H9 (cell line): ENCODE data around the gene CDKAL1. TPM values are rescaled to one million over a fixed set of nuclear protein-coding genes. Genes with fewer than 3 reads are reported as not detected.

Experiments
- DNase-seq: peaks from one replicate; pipeline ENCODE4 v3.0.0-alpha.2; 2017
- H2AFZ ChIP-seq: one replicate; pipeline ENCODE4 v1.6.1; 2013; ENCODE audit warnings: mild to moderate bottlenecking, low read length, control low read depth, moderate library complexity
- H2AK5ac ChIP-seq: 2 replicates; pipeline ENCODE4 v1.6.1; 2013; ENCODE audit warnings: low read length, control low read depth, mixed read lengths; ENCODE audit not compliant: insufficient read length
- H2BK120ac ChIP-seq: one replicate; pipeline ENCODE4 v1.6.1; 2013; ENCODE audit warnings: low read depth, mild to moderate bottlenecking, low read length, control low read depth, inconsistent platforms; ENCODE audit not compliant: poor library complexity, severe bottlenecking
- H2BK12ac ChIP-seq: 2 replicates; pipeline ENCODE4 v1.6.1; 2013; ENCODE audit warnings: low read length, control low read depth, mixed read lengths, low read depth; ENCODE audit not compliant: insufficient read length
- H2BK15ac ChIP-seq: 2 replicates; pipeline ENCODE4 v1.6.1; 2013; ENCODE audit warnings: low read depth, low read length, control low read depth
- H2BK20ac ChIP-seq: one replicate; pipeline ENCODE4 v1.6.1; 2013; ENCODE audit warnings: low read depth, mild to moderate bottlenecking, low read length, control low read depth, inconsistent platforms; ENCODE audit not compliant: poor library complexity, severe bottlenecking
- H2BK5ac ChIP-seq: 2 replicates; pipeline ENCODE4 v1.6.1; 2013; ENCODE audit warnings: low read length, control low read depth, mixed read lengths; ENCODE audit not compliant: insufficient read length
- H3K14ac ChIP-seq: 2 replicates; pipeline ENCODE4 v1.6.1; 2013; ENCODE audit warnings: low read length, control low read depth; ENCODE audit not compliant: insufficient read depth
- H3K18ac ChIP-seq: 2 replicates; pipeline ENCODE4 v1.6.1; 2013; ENCODE audit warnings: low read depth, mild to moderate bottlenecking, mixed read lengths, low read length, control low read depth; ENCODE audit not compliant: insufficient read length
- H3K23ac ChIP-seq: 2 replicates; pipeline ENCODE4 v1.6.1; 2013; ENCODE audit warnings: low read length, control low read depth, mixed read lengths, low read depth; ENCODE audit not compliant: insufficient read length
- H3K23me2 ChIP-seq: 2 replicates; pipeline ENCODE4 v1.6.1; 2013; ENCODE audit warnings: low read depth, mild to moderate bottlenecking, mixed read lengths, low read length, control low read depth; ENCODE audit not compliant: insufficient read length, poor library complexity, severe bottlenecking
- H3K27ac ChIP-seq: 2 replicates; pipeline ENCODE4 v1.5.1; 2013; ENCODE audit warnings: low read length, control low read depth, mixed read lengths, low read depth; ENCODE audit not compliant: insufficient read length
- H3K27me3 ChIP-seq: 2 replicates; pipeline ENCODE4 v1.6.1; 2013; ENCODE audit warnings: low read length, control low read depth, inconsistent platforms; ENCODE audit not compliant: insufficient read depth
- H3K4ac ChIP-seq: 2 replicates; pipeline ENCODE4 v1.6.1; 2013; ENCODE audit warnings: low read depth, mild to moderate bottlenecking, control low read depth, inconsistent platforms, low read length, moderate library complexity
- H3K4me1 ChIP-seq: 2 replicates; pipeline ENCODE4 v1.6.1; 2013; ENCODE audit warnings: low read length, control low read depth, inconsistent platforms; ENCODE audit not compliant: insufficient read depth
- H3K4me2 ChIP-seq: 2 replicates; pipeline ENCODE4 v1.6.1; 2013; ENCODE audit warnings: low read length, control low read depth, mixed read lengths; ENCODE audit not compliant: insufficient read length, insufficient read depth
- H3K56ac ChIP-seq: 2 replicates; pipeline ENCODE4 v1.6.1; 2013; ENCODE audit warnings: low read depth, mild to moderate bottlenecking, mixed read lengths, low read length, control low read depth; ENCODE audit not compliant: insufficient read length
- H3K79me1 ChIP-seq: 2 replicates; pipeline ENCODE4 v1.6.1; 2013; ENCODE audit warnings: low read depth, mild to moderate bottlenecking, moderate library complexity, low read length, control low read depth, inconsistent platforms; ENCODE audit not compliant: insufficient read depth, poor library complexity, severe bottlenecking
- H3K79me2 ChIP-seq: 2 replicates; pipeline ENCODE4 v1.6.1; 2013; ENCODE audit warnings: low read length, control low read depth, inconsistent platforms; ENCODE audit not compliant: insufficient read depth
- H3K9ac ChIP-seq: 2 replicates; pipeline ENCODE4 v1.6.1; 2013; ENCODE audit warnings: low read length, control low read depth, mixed read lengths; ENCODE audit not compliant: insufficient read length; ENCODE audit errors: extremely low read depth
- H3K9me3 ChIP-seq: one replicate; pipeline ENCODE4 v1.6.1; 2013; ENCODE audit warnings: low read depth, low read length, inconsistent platforms; ENCODE audit not compliant: control insufficient read depth
- H3T11ph ChIP-seq: one replicate; pipeline ENCODE4 v1.6.1; 2013; ENCODE audit warnings: mild to moderate bottlenecking, low read length, control low read depth, inconsistent platforms
- H4K20me1 ChIP-seq: one replicate; pipeline ENCODE4 v1.6.1; 2013; ENCODE audit not compliant: control insufficient read depth, insufficient read length, insufficient read depth
- H4K5ac ChIP-seq: 2 replicates; pipeline ENCODE4 v1.6.1; 2013; ENCODE audit warnings: low read depth, mild to moderate bottlenecking, mixed read lengths, low read length, control low read depth; ENCODE audit not compliant: insufficient read length
- H4K8ac ChIP-seq: replicated peaks from 2 replicates; pipeline ENCODE4 v1.6.1; 2013; ENCODE audit warnings: low read length, control low read depth, mixed read lengths, low read depth; ENCODE audit not compliant: insufficient read length
- H4K91ac ChIP-seq: 2 replicates; pipeline ENCODE4 v1.6.1; 2013; ENCODE audit warnings: low read depth, mild to moderate bottlenecking, moderate library complexity, mixed read lengths, low read length, control low read depth; ENCODE audit not compliant: insufficient read length
- H3K27ac Mint-ChIP-seq, 3 experiments: 2 replicates in 2 of 3; 3 replicates in 1 of 3; pipeline ENCODE4 v1.8.0; 2020 to 2021; ENCODE audit warnings: mixed read lengths in 3 of 3, mild to moderate bottlenecking in 1 of 3, moderate library complexity in 1 of 3
- H3K27me3 Mint-ChIP-seq: 2 replicates; pipeline ENCODE4 v1.8.0; 2021; ENCODE audit warnings: low read depth, mild to moderate bottlenecking, moderate library complexity, mixed read lengths
- H3K36me3 Mint-ChIP-seq, 3 experiments: 2 replicates in 2 of 3; 3 replicates in 1 of 3; pipeline ENCODE4 v1.8.0; 2020 to 2021; ENCODE audit warnings: low read depth in 3 of 3, mixed read lengths in 3 of 3; ENCODE audit not compliant: insufficient read depth in 1 of 3
- H3K4me1 Mint-ChIP-seq, 2 experiments: 2 replicates each; pipeline ENCODE4 v1.8.0; 2020; ENCODE audit warnings: mixed read lengths in 2 of 2
- H3K4me3 Mint-ChIP-seq, 2 experiments: 2 replicates in 1 of 2; 3 replicates in 1 of 2; pipeline ENCODE4 v1.8.0; 2020 to 2021; ENCODE audit warnings: mild to moderate bottlenecking in 2 of 2, mixed read lengths in 2 of 2, moderate library complexity in 1 of 2
- H3K9me3 Mint-ChIP-seq, 2 experiments: 2 replicates in 1 of 2; 3 replicates in 1 of 2; pipeline ENCODE4 v1.8.0; 2020; ENCODE audit warnings: mild to moderate bottlenecking in 2 of 2, mixed read lengths in 2 of 2, moderate library complexity in 1 of 2
- CTCF ChIP-seq: fragments of 200-600 bp; sonication (generic); conservative IDR thresholded peaks from 3 replicates; pipeline ENCODE4 v1.8.0; 2021; ENCODE audit warnings: antibody characterized with exemption, mild to moderate bottlenecking
- WGBS: extraction: QIAGEN DNeasy Blood & Tissue Kit; methylation state at CpG from one replicate; pipeline ENCODE4 v1.1.7; 2013; ENCODE audit warnings: missing lambda C conversion rate, low lambda C conversion rate, mixed read lengths; ENCODE audit not compliant: insufficient read length; ENCODE audit errors: extremely low coverage; 5-methylcytosine and 5-hydroxymethylcytosine counted together
- total RNA-seq: library from RNA; stranded (reverse); gene quantifications from 2 replicates; pipeline ENCODE4 v1.2.1, GENCODE V29; 2021

The CDKAL1 gene
- total RNA-seq, 1 experiment from 2014 or later: 23.0 TPM

- no peak overlapping the region for H3K27ac ChIP-seq
- DNase-seq: no peak
- Mint-ChIP-seq H3K27me3 (no peaks in the 10 kb centered on the region), H3K27ac (peak overlapping the region in 1 of 3 experiments; percentile 49; a peak in 3 of 7 replicates), H3K9me3 (no peaks in the 10 kb centered on the region), H3K4me3 (no peak overlapping the region), H3K4me1 (peaks cover 12 to 17% of the 10 kb centered on the region in 2 experiments), H3K36me3 (no peaks in the 10 kb centered on the region)
- H3K23ac ChIP-seq: no peak overlapping the region
- H4K20me1 ChIP-seq: no peaks in the 10 kb centered on the region
- H2BK120ac ChIP-seq: no peak overlapping the region
- H3K4me1 ChIP-seq: no peaks in the 10 kb centered on the region
- H3K56ac ChIP-seq: no peak overlapping the region
- H3K23me2 ChIP-seq: no peaks in the 10 kb centered on the region
- no peak overlapping the region for H3K4me2 ChIP-seq
- H2AFZ ChIP-seq: no peak overlapping the region
- no peak overlapping the region for H2BK15ac ChIP-seq
- no peaks in the 10 kb centered on the region for H3K79me1 ChIP-seq
- H2BK20ac ChIP-seq: no peak overlapping the region
- no peaks in the 10 kb centered on the region for H3K79me2 ChIP-seq
- H2AK5ac ChIP-seq: no peak overlapping the region
- H2BK5ac ChIP-seq: no peak overlapping the region
- H3T11ph ChIP-seq: no peak overlapping the region
- no peak overlapping the region for H3K9ac ChIP-seq
- WGBS: no CpG with 5 or more reads among the region's 5 CpGs
- H3K18ac ChIP-seq: no peak overlapping the region
- no peak overlapping the region for H3K4ac ChIP-seq
- no peak for TF ChIP-seq CTCF
- no peaks in the 10 kb centered on the region for H3K27me3 ChIP-seq
- no peak overlapping the region for H4K5ac ChIP-seq
- H3K9me3 ChIP-seq: no peaks in the 10 kb centered on the region
- H4K91ac ChIP-seq: no peak overlapping the region
- no peak overlapping the region for H4K8ac ChIP-seq
- H3K14ac ChIP-seq: no peak overlapping the region
- no peak overlapping the region for H2BK12ac ChIP-seq
Observed at GRCh38 chr6:21118216-21118780, 584.0 kb downstream of the CDKAL1 start.
